ENCODE results near the gene KCNJ18.
"Not testable (repeated sequence)": the region's sequence is repeated elsewhere in the genome, so short reads cannot be mapped to it uniquely, and the experiment has no call there.

Gene KCNJ18

DNA sequence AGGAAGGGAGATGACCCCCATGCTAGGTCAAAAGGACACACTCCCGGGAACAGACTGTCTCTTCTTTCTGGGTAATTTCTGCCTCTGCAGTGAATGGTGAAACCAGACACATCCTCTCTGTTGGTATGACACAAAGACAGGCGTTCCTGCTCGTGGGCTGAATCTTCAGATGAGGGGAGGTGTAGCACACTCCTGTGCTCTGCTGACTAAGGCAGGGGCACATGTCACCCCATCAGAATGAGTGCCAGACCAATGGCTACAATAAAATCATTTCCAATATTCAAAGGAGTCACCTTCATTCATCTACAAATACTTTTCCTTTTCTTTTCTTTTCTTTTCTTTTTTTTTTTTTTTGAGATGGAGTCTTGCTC lies 24.2 kb upstream of the KCNJ18 start:
- H3K9me3 Mint-ChIP-seq (ENCODE audit: low read depth); H3K4me1 Mint-ChIP-seq (ENCODE audit: low read depth); H3K4me3 Mint-ChIP-seq; H3K27ac Mint-ChIP-seq; H3K36me3 Mint-ChIP-seq; H3K27me3 Mint-ChIP-seq: not testable (repeated sequence)

DNA sequence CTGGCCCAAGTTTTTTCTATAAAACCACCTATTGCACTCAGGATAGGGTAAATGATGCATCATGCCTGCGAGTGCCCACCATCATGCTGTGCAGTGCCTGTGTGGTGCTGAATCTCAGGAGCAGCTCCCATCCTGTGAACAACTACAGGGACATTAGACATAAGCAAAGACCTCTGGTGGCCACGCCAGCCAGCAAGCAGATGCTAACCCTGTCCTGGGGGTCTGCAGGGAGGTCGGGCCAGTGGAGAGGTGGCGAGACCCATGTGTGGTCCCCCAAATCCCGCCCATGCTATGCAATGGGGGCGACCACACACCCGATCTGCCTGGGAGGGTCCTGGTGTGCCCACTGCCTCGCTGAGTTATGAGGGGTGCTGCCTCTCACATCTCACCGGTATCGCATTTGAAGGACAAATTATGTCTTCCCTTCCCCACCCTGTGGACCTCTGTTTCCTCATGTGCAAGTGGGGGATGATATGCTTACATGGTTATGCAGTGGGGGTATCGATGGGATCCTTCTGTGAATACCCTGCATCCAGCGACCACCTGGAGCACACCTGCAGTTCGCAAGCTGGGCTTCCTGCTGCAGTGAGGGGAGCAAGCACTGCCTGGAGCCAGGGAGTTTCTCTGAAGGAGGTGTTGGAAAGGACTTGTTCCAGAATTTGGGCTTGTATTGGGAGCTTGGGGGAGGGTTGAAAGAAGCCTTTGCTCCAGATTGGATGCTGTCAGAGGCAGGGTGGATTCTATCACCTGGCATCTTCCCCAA lies 23.4 kb upstream of the KCNJ18 start:
- not testable (repeated sequence) for H3K4me3 Mint-ChIP-seq; H3K27me3 Mint-ChIP-seq; H3K27ac Mint-ChIP-seq; H3K9me3 Mint-ChIP-seq (ENCODE audit: low read depth); H3K36me3 Mint-ChIP-seq; H3K4me1 Mint-ChIP-seq (ENCODE audit: low read depth)

DNA sequence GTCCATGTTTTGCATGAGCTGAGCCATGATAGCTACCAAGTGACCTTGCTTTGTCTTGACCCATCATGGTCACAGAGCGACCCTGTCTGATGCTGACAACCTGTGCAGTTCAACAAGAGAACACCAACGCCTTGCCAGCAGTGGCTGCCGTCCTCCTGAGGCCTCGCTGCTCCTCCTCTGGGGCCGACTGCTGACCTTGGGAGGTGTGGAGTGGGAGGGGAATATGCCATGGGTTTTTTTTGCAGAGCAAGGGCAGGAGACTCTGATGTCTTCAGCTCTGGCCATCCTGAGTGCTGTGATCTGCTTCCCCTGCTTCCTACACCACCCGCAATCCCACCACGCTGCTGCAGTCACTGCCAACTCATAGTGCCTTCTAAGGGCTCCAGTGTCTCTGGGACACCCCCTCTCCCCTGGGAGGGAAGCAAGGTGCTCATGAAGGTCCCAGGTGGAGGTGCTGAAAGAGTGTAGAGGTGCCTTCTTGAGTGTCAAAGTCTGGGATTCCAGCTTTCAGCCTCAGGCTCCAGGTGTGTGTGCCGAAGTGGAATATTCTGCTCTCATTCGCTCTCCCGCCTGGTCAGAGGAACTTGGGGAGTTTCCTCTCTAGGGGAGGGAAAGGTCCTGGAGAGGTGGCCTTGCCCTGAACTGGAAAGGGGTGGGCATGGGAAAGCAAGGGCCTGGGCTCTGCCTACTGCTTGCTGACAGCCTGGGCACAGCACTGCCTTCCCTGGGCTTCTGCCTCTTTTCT lies 22.5 kb upstream of the KCNJ18 start:
- not testable (repeated sequence) for H3K9me3 Mint-ChIP-seq (ENCODE audit: low read depth); H3K4me3 Mint-ChIP-seq; H3K36me3 Mint-ChIP-seq; H3K27ac Mint-ChIP-seq; H3K4me1 Mint-ChIP-seq (ENCODE audit: low read depth); H3K27me3 Mint-ChIP-seq

DNA sequence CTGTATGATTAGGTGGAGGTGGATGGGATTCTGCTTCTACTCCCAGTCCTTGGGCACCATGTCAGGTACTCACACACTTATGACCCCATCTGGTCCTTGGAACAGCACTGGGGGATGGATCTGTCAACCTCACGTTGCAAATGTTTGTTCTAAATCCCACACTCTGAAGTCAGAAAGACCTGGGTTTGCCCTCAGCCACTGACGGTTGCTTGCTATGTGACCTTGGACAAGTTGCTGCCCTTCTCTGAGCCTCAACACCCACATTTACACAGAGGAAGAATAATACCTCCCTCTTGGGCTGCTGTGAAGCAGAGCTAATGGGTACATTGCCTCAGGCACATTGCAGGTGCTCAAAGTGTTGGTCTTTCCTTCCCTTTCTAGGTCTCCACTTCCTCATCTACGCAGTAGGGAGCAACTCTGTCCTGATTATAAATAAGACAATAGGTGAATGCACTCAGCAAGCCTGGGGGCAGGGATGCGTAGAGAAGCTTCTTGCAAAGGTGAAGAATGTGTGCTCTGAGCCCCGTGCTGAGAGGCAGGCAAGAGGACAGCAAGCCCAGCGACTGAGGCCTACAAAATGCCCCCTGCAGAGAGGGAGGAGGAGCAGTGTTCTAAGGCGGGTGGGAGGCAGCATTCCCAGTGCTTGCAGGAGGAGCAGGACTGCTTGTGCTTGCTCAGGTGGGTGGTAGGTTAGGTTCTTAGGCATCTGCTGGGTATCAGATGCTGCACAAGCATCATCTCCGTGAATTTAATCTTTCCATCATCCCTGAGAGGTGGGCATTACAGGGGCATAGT lies 21.8 kb upstream of the KCNJ18 start:
- H3K27ac Mint-ChIP-seq; H3K36me3 Mint-ChIP-seq; H3K4me3 Mint-ChIP-seq; H3K9me3 Mint-ChIP-seq (ENCODE audit: low read depth); H3K4me1 Mint-ChIP-seq (ENCODE audit: low read depth); H3K27me3 Mint-ChIP-seq: not testable (repeated sequence)

DNA sequence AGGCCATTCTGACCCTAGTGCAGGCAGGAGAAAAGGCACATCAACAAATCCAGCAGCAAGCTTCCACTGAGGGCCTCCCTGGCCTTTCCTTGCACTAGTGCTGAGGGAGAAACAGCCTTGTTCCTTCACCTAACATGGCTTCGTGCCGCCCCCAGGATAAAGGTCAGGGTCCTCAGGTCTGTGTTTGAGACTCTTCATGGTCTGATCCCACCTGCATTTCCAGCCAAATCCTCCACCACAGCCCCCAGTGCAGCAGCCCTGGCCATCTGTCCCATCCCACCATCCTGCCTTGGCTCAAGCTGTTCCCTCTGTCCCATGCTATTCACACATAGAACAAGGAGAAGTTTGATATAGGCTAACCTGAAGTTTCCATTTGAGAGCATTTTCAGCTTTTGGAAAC lies 20.9 kb upstream of the KCNJ18 start:
- not testable (repeated sequence) for H3K9me3 Mint-ChIP-seq (ENCODE audit: low read depth); H3K4me3 Mint-ChIP-seq; H3K27ac Mint-ChIP-seq; H3K36me3 Mint-ChIP-seq; H3K27me3 Mint-ChIP-seq; H3K4me1 Mint-ChIP-seq (ENCODE audit: low read depth)

DNA sequence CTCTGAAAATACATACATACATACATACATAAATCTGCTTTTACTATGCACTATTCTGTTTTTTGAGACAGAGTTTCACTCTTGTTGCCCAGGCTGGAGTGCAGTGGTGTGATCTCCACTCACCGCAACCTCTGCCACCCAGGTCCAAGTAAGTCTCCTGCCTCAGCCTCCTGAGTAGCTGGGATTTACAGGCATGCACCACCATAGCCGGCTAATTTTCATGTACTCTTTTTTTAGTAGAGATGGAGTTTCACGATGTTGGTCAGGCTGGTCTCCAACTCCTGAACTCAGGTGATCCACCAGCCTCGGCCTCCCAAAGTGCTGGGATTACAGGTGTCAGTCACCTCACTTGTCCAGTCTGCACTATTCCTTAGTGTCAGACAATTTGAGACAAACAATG lies 20.5 kb upstream of the KCNJ18 start:
- H3K36me3 Mint-ChIP-seq; H3K27ac Mint-ChIP-seq; H3K9me3 Mint-ChIP-seq (ENCODE audit: low read depth); H3K4me1 Mint-ChIP-seq (ENCODE audit: low read depth); H3K27me3 Mint-ChIP-seq; H3K4me3 Mint-ChIP-seq: not testable (repeated sequence)

DNA sequence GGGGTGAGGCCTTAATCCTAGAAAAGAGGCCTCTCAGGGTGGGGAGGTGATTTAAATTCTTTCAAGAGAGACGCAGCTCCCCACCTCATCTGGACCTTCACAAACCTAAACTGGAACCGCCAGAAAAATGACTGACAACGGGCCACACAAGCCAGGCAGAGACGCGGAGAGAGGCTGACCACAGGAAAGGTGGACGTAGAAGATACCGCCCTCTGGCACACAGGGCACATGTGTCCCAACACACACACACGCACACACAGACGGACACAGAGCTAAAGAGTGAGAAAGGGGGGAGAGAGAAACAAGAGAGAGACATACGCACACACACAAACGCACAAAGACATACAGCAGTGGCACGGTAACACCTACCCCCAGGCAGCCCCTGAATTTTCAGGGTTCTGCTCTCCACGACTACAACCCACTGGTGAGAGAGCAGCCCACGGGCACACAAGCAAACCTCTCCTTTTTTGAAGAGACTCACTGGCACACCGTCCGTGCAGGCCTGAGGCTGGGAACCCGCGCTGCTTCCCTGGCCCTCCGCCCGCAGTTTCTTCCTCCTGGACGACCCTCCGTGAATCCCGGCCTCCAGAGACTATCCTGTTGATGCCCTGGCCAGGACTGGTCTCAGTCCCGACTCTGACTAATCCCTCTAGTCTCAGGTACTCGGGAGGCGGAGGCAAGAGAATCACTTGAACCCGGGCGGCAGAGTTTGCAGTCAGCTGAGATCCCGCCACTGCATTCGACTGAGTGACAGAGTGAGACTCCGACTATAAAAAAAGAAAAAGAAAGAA lies 18.7 kb upstream of the KCNJ18 start:
- H3K4me3 Mint-ChIP-seq, H3K27ac Mint-ChIP-seq: not testable (repeated sequence)

DNA sequence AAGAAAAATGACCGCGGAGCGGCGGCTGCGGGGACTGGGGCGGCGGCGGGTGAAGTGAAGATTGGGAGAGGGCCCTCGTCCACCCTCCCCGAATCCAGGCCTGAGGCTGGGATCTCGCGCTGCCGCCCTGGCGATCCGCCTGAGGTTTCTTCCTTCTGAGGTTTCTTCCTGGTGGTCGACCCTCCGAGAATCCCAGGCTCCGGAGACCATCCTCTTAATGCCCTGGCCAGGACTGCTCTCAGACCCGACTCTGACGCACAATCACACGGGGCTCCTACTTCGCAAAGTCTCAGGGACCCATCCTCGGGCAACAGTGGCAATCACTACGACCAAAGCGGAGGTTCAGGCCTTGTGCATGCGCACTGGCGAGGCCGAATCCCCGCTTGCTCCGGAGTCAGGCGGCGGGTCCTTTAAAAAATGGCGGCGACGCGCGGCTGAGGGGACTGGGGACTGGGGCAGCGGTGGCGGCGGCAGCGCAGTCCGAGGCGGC lies 18.0 kb upstream of the KCNJ18 start:
- Mint-ChIP-seq H3K4me1 (ENCODE audit: low read depth) (peaks cover 3% of the 10 kb centered on the region), H3K27me3 (peaks cover 5% of the 10 kb centered on the region), H3K27ac (no peak overlapping the region), H3K36me3 (no peaks in the 10 kb centered on the region), H3K4me3 (no peak overlapping the region), H3K9me3 (ENCODE audit: low read depth) (no peaks in the 10 kb centered on the region)

More for the DNA sequence above, 18.7 kb upstream of the KCNJ18 start:
- H3K27me3 Mint-ChIP-seq; H3K4me1 Mint-ChIP-seq (ENCODE audit: low read depth); H3K36me3 Mint-ChIP-seq; H3K9me3 Mint-ChIP-seq (ENCODE audit: low read depth): not testable (repeated sequence)

DNA sequence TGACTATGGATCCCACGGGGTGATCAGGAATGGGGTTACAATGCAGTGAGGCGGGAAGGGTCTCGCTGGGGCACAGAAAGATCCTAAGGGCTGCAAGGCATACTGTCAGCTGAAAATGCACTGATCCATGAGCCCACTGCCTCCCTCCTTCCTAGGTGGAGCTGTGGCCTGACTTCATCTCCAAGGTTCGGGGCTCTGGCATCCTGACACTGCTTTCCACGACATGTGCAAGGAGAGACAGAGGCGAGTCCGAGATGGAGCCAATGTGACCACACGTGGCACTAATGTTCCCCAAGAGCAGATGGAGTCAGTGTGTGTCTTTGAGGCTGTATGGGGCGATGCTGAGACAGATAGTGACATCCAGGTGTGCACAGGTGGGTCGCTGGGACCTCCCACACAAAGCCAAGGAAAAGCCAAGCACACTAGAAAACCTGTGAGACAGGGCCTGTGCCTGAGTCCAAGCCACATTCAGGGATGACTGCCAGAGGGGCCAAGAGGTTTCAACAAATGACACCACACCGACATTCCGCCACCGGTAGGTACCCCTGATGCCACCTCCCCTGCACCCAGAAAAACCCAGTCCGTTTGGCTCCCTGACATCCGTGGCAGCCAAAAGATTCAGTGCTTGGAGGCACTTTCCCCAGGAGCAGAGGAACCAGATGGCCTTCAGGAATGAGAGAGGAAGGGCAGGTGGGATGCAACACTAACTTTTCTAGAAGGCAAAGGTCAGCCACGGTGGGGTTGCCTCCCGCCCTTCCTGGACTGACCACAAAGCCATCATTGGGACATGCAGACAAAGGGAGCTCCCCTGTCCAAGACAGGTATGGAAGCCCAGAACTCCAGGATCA lies 17.2 kb upstream of the KCNJ18 start:
- not testable (repeated sequence) for H3K4me1 Mint-ChIP-seq (ENCODE audit: low read depth); H3K36me3 Mint-ChIP-seq; H3K27ac Mint-ChIP-seq; H3K9me3 Mint-ChIP-seq (ENCODE audit: low read depth); H3K27me3 Mint-ChIP-seq; H3K4me3 Mint-ChIP-seq

DNA sequence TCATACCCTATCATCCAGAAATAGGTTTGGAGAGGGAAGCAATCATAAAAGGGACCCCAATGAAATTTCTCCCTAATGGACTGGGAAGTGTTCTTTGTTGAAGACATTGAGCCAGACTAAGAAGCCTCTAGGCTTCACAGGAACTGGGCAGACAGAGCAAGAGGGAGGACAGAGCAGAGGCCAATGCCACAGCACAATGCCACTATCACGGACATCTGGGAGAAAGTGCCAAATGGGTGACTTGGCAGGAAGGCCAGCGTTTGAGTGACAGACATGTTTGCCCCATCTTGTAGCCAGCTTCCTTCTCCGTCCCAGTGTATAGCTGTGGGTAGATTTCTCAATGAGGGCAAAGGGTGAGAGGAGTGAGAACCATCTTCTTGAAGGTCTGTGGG lies 16.6 kb upstream of the KCNJ18 start:
- not testable (repeated sequence) for H3K4me3 Mint-ChIP-seq; H3K27ac Mint-ChIP-seq; H3K9me3 Mint-ChIP-seq (ENCODE audit: low read depth); H3K4me1 Mint-ChIP-seq (ENCODE audit: low read depth); H3K27me3 Mint-ChIP-seq; H3K36me3 Mint-ChIP-seq

DNA sequence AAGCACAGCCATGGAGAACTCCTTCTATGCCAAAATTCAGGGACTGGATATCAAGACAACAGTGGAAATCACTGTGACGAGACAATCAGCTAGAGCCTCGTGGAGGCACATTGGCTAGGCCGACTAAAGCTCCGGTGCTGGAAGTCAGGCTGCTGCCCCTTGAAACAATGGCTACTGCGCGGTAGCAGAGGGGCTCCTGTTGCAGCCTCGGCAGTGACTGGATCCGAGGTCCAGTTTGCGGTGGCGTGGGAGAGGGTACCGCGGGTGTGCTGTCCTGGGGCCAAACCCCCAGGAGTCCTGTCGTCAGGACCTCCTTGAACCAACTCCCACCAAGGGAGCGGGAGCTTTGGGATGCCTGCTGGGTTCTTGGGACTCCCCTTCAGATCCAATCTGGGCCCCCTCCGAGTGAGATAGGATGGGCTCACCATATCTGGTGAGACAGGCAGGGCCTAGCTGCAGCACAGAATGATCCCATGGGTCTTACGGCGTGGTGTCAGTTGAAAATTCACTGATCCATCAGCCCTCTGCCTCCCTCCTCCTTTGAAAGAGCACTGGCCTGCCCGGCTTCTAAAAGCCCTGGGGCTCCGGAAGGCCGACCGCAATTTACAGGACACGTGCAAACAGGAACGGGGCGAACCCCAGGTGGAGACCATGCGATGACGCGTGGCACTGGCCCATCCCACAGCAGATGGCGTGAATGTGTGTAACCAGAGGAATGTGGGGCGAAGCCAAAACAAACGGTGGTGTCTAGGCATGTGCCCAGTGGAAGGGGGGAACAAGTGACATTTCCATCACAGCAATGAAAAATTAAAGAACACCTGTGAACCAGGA lies 15.8 kb upstream of the KCNJ18 start:
- Mint-ChIP-seq H3K4me1 (ENCODE audit: low read depth) (peaks cover 3% of the 10 kb centered on the region), H3K4me3 (no peak overlapping the region), H3K9me3 (ENCODE audit: low read depth) (no peaks in the 10 kb centered on the region), H3K36me3 (no peaks in the 10 kb centered on the region), H3K27ac (no peak overlapping the region), H3K27me3 (peaks cover 3% of the 10 kb centered on the region)

DNA sequence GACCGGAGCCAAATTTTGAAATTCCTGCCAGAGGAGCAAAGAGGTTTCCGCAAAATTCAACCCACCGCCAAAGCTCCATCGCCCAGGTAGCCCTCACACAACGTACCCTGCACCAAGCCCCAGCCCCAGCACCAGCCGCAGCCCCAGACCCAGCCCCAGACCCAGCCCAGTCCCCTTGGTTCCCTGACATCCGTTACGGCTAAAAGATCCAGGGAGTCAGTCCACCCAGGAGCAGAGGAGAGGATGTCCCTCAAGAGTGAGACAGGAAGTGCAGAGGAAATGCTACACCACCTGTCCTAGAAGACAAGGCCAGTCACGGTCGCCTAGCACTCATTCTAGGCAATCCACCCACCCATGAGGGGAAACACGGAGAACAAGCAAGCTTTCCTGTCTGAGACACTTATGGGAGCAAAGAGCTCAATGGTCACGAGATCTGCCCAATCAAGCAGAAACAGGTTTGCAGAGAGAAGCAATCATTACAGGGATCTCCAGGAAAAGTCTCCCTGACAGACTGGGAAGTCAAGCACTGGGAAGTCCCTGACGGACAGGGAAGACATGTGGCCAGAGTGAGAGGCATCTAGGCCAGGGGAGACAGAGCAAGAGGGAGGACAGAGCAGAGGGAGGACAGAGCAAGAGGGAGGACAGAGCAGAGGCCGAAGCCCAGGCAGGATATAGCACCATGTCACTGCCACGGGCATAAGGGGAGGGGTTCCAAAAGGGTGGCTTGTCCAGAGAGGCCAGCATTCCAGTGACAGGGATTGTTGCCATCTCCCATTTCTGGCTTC lies 15.0 kb upstream of the KCNJ18 start:
- Mint-ChIP-seq H3K4me3 (no peak overlapping the region), H3K36me3 (no peaks in the 10 kb centered on the region), H3K4me1 (ENCODE audit: low read depth) (peaks cover 3% of the 10 kb centered on the region), H3K27me3 (peaks cover 3% of the 10 kb centered on the region), H3K27ac (no peak overlapping the region), H3K9me3 (ENCODE audit: low read depth) (no peaks in the 10 kb centered on the region)

DNA sequence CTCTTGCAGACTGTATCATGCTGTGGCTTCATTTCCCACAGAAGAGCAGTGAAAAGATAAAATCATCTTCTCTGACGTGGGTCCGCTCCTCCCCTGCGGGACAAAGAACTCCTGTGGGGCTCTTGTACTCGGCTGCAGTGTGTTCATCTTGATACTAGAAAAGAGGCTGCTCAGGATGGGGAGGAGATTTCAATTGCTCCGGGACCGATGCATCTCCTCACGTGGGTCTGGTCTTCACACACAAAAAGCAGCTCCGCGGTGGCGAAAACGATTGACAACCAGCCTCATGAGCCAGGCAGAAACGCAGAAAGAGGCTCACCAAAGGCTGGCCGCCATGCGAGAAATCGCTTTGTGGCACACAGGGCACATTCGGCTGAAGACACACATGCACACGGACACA lies 14.4 kb upstream of the KCNJ18 start:
- peaks cover 3% of the 10 kb centered on the region for H3K27me3 Mint-ChIP-seq
- no peak overlapping the region for H3K4me3 Mint-ChIP-seq
- no peaks in the 10 kb centered on the region for H3K9me3 Mint-ChIP-seq (ENCODE audit: low read depth)
- no peaks in the 10 kb centered on the region for H3K36me3 Mint-ChIP-seq
- H3K4me1 Mint-ChIP-seq (ENCODE audit: low read depth), result peaks cover 3% of the 10 kb centered on the region
- no peak overlapping the region for H3K27ac Mint-ChIP-seq
